Smooth muscle cell (in vitro differentiated cells): Measurements from ENCODE around the gene WDR77. TPM values are rescaled to one million over a fixed set of nuclear protein-coding genes. Genes with fewer than 3 reads are reported as not detected.

Experiments used
- DNase-seq: peaks from one replicate; lab custom pipeline; 2025; ENCODE audit not compliant: unreplicated experiment; lab: John Stamatoyannopoulos, UW
- H2AFZ ChIP-seq: fragments of 200-600 bp; sonication (generic); 2 replicates; pipeline ENCODE4 v1.6.0; 2016; ENCODE audit warnings: antibody characterized with exemption, low read depth, mild to moderate bottlenecking
- H3F3A ChIP-seq: fragments of 200-600 bp; sonication (generic); 2 replicates; pipeline ENCODE4 v1.6.0; 2017; ENCODE audit warnings: antibody characterized with exemption, low read depth
- H3K27ac ChIP-seq: fragments of 200-600 bp; sonication (generic); 2 replicates; pipeline ENCODE4 v1.5.1; 2016; ENCODE audit warnings: low read depth, mild to moderate bottlenecking
- H3K27me3 ChIP-seq: fragments of 200-600 bp; sonication (generic); 2 replicates; pipeline ENCODE4 v1.6.1; 2016; ENCODE audit warnings: low read depth, mild to moderate bottlenecking
- H3K36me3 ChIP-seq: fragments of 200-600 bp; sonication (generic); 2 replicates; pipeline ENCODE4 v1.5.1; 2016; ENCODE audit warnings: low read depth
- H3K4me1 ChIP-seq: fragments of 200-600 bp; sonication (generic); 2 replicates; pipeline ENCODE4 v1.5.1; 2016; ENCODE audit warnings: low read depth
- H3K4me2 ChIP-seq: fragments of 200-600 bp; sonication (generic); 2 replicates; pipeline ENCODE4 v1.6.0; 2016; ENCODE audit warnings: mild to moderate bottlenecking
- H3K4me3 ChIP-seq: fragments of 200-600 bp; sonication (generic); 2 replicates; pipeline ENCODE4 v1.5.1; 2016; ENCODE audit warnings: mild to moderate bottlenecking
- H3K79me2 ChIP-seq: fragments of 200-600 bp; sonication (generic); 2 replicates; pipeline ENCODE4 v1.6.0; 2016; ENCODE audit warnings: low read depth, mild to moderate bottlenecking
- H3K9ac ChIP-seq: fragments of 200-600 bp; sonication (generic); 2 replicates; pipeline ENCODE4 v1.6.0; 2016; ENCODE audit warnings: low read depth
- H3K9me3 ChIP-seq: fragments of 200-600 bp; sonication (generic); replicated peaks from 2 replicates; pipeline ENCODE4 v1.5.1; 2016; ENCODE audit warnings: low read depth
- H4K20me1 ChIP-seq: fragments of 200-600 bp; sonication (generic); 2 replicates; pipeline ENCODE4 v1.6.0; 2016; ENCODE audit warnings: low read depth
- CTCF ChIP-seq: fragments of 200-600 bp; sonication (generic); IDR thresholded peaks from 2 replicates; pipeline ENCODE4 v1.5.1; 2017; ENCODE audit warnings: borderline replicate concordance, mild to moderate bottlenecking, antibody characterized with exemption; ENCODE audit not compliant: insufficient read depth, poor library complexity, severe bottlenecking
- WGBS: methylation state at CpG from one replicate; pipeline ENCODE4 v1.1.7; 2016; ENCODE audit warnings: low lambda C conversion rate; 5-methylcytosine and 5-hydroxymethylcytosine counted together
- polyA plus RNA-seq: library from polyadenylated mRNA; unstranded; fragments of >200 nt; fragmentation: Nextera tagmentation; extraction: Ambion mirVana; gene quantifications from 2 replicates; pipeline ENCODE4 v1.2.1, GENCODE V29; 2016
- total RNA-seq: library from RNA; depleted of rRNA; stranded (reverse); fragments of >200 nt; gene quantifications from 2 replicates; pipeline ENCODE4 v1.2.3, GENCODE V29; 2014

The WDR77 gene
- total and polyA plus RNA-seq, 2 experiments from 2014 or later, result 22.5 to 35.0 TPM

GRCh38 chr1:111452581-111452980 is 3.5 kb upstream of the WDR77 start:
- H3K36me3 ChIP-seq, result no peaks in the 10 kb centered on the region
- H3K9ac ChIP-seq, result no peak overlapping the region
- TF ChIP-seq CTCF, result no peak
- H3K79me2 ChIP-seq, result peaks cover 60% of the 10 kb centered on the region
- peaks cover 30% of the 10 kb centered on the region for H4K20me1 ChIP-seq
- H3K27ac ChIP-seq, result no peak overlapping the region
- H3K4me1 ChIP-seq, result peaks cover 21% of the 10 kb centered on the region
- H3K4me2 ChIP-seq, result no peak overlapping the region
- H3K27me3 ChIP-seq, result no peaks in the 10 kb centered on the region
- no peak overlapping the region for H3K4me3 ChIP-seq
- H3K9me3 ChIP-seq, result no peaks in the 10 kb centered on the region
- WGBS, result 85% methylated on average over 3 of the region's 3 CpGs
- no peak overlapping the region for H2AFZ ChIP-seq
- DNase-seq, result no peak
- H3F3A ChIP-seq, result peaks cover 3% of the 10 kb centered on the region

GRCh38 chr1:111450185-111450584 is 1.1 kb upstream of the WDR77 start:
- H3K27ac ChIP-seq, result peak overlapping the region; percentile 84
- H3F3A ChIP-seq, result peaks cover 4% of the 10 kb centered on the region
- no peaks in the 10 kb centered on the region for H3K27me3 ChIP-seq
- H2AFZ ChIP-seq, result peak overlapping the region; percentile 86
- peaks cover 35% of the 10 kb centered on the region for H3K4me1 ChIP-seq
- H3K9me3 ChIP-seq, result no peaks in the 10 kb centered on the region
- WGBS, result 64% methylated on average over 3 of the region's 3 CpGs
- peak overlapping the region; percentile 71 for H3K4me3 ChIP-seq
- H4K20me1 ChIP-seq, result peaks cover 21% of the 10 kb centered on the region
- TF ChIP-seq CTCF, result no peak
- peak overlapping the region; percentile 97 for H3K9ac ChIP-seq
- DNase-seq, result no peak
- no peaks in the 10 kb centered on the region for H3K36me3 ChIP-seq
- H3K79me2 ChIP-seq, result peaks cover 57% of the 10 kb centered on the region
- H3K4me2 ChIP-seq, result peak overlapping the region; percentile 99

- peak overlapping the region; percentile 97 for H3K9ac ChIP-seq
- WGBS, result 3% methylated on average over 8 of the region's 8 CpGs
These were observed 604 bp upstream of the WDR77 start for GRCh38 chr1:111449703-111450017.

More at GRCh38 chr1:111449703-111450017, 604 bp upstream of the WDR77 start:
- DNase-seq, result no peak
- no peaks in the 10 kb centered on the region for H3K36me3 ChIP-seq
- H4K20me1 ChIP-seq, result peaks cover 16% of the 10 kb centered on the region
- peaks cover 35% of the 10 kb centered on the region for H3K4me1 ChIP-seq
- TF ChIP-seq CTCF, result no peak
- peak overlapping the region; percentile 86 for H2AFZ ChIP-seq
- peaks cover 56% of the 10 kb centered on the region for H3K79me2 ChIP-seq
- H3F3A ChIP-seq, result peaks cover 4% of the 10 kb centered on the region
- H3K27ac ChIP-seq, result peak overlapping the region; percentile 84
- peak overlapping the region; percentile 99 for H3K4me2 ChIP-seq
- H3K4me3 ChIP-seq, result peak overlapping the region; percentile 71
- H3K27me3 ChIP-seq, result no peaks in the 10 kb centered on the region
- no peaks in the 10 kb centered on the region for H3K9me3 ChIP-seq
